GM18498 (cell line): Measurements from ENCODE around the gene SPDYE4.
A peak's percentile ranks its signal among the peaks of the same experiment; 100 is the strongest.

Experiments
- ATAC-seq: cut with Tn5 transposase; IDR thresholded peaks from one replicate; pipeline ENCODE4 v1.9.1; 2021; ENCODE audit warnings: mild to moderate bottlenecking, moderate library complexity; ENCODE audit not compliant: unreplicated experiment

SPDYE4 gene

GRCh38 chr17:8785547-8786413 is 27.4 kb upstream of the SPDYE4 start:
- ATAC-seq: no peak

GRCh38 chr17:8782176-8782575 is 23.8 kb upstream of the SPDYE4 start:
- ATAC-seq: no peak

- ATAC-seq: no peak
Observed at GRCh38 chr17:8781776-8782175, 23.4 kb upstream of the SPDYE4 start.

- no peak for ATAC-seq
Observed at GRCh38 chr17:8776881-8777280, 18.5 kb upstream of the SPDYE4 start.

GRCh38 chr17:8776248-8776647 is 17.9 kb upstream of the SPDYE4 start:
- no peak for ATAC-seq

- no peak for ATAC-seq
Observed at GRCh38 chr17:8766731-8767130, 8.4 kb upstream of the SPDYE4 start.

GRCh38 chr17:8762012-8762411 is 3.7 kb upstream of the SPDYE4 start:
- no peak for ATAC-seq

GRCh38 chr17:8757189-8757588 is 1.2 kb downstream of the SPDYE4 start:
- ATAC-seq: no peak

GRCh38 chr17:8755590-8756255 is 2.6 kb downstream of the SPDYE4 start:
- ATAC-seq: no peak

GRCh38 chr17:8754890-8755289 is 3.5 kb downstream of the SPDYE4 start:
- ATAC-seq: no peak

- no peak for ATAC-seq
Observed at GRCh38 chr17:8753976-8754440, 4.3 kb downstream of the SPDYE4 start.

- no peak for ATAC-seq
Observed at GRCh38 chr17:8753136-8753975, 5.0 kb downstream of the SPDYE4 start.

GRCh38 chr17:8749616-8750015 is 8.7 kb downstream of the SPDYE4 start:
- ATAC-seq: no peak

GRCh38 chr17:8747742-8748141 is 10.6 kb downstream of the SPDYE4 start:
- no peak for ATAC-seq

GRCh38 chr17:8746501-8747236 is 11.7 kb downstream of the SPDYE4 start:
- no peak for ATAC-seq

- peak; percentile 63 for ATAC-seq
Observed at GRCh38 chr17:8745586-8746500, 12.5 kb downstream of the SPDYE4 start.

GRCh38 chr17:8744086-8744785 is 14.1 kb downstream of the SPDYE4 start:
- no peak for ATAC-seq

- no peak for ATAC-seq
Observed at GRCh38 chr17:8742819-8743218, 15.5 kb downstream of the SPDYE4 start.

- ATAC-seq: no peak
Observed at GRCh38 chr17:8742274-8742673, 16.1 kb downstream of the SPDYE4 start.
